ENCODE data around the gene CSTF1. TPM values are rescaled to one million over a fixed set of nuclear protein-coding genes. Genes with fewer than 3 reads are reported as not detected.

Gene CSTF1
- total and polyA plus RNA-seq, 2 of the 4 experiments (the other 2 are of a cell fraction) = 48.8 to 105 TPM

GRCh38 chr20:56381501-56381900, 10.9 kb upstream of the CSTF1 start:
- Histone ChIP-seq H3K18ac (ENCODE audit: low read depth, low read length) (no peak overlapping the region), H3K4ac (ENCODE audit: low read depth, low read length) (no peak overlapping the region), H4K8ac (ENCODE audit: low read depth in 2 of 2, low read length in 2 of 2) (no peak overlapping the region), H3K9me1 (ENCODE audit: insufficient read depth, low read length) (peaks cover 8% of the 10 kb centered on the region; the same call in 1 of the 2 replicates), H4K20me1 (ENCODE audit: insufficient read depth, low read length) (no peaks in the 10 kb centered on the region; the same call in none of the 2 replicates), H3K23ac (ENCODE audit: low read depth, low read length) (no peak overlapping the region), H3K9me3 (ENCODE audit: control insufficient read depth, insufficient read depth, low read length) (no peaks in the 10 kb centered on the region), H2BK120ac (ENCODE audit: low read depth, low read length) (no peak overlapping the region), H4K5ac (ENCODE audit: low read depth, low read length) (no peak overlapping the region), H4K91ac (ENCODE audit: insufficient read depth, low read depth, low read length) (no peak overlapping the region), H3K36me3 (ENCODE audit: control insufficient read depth, insufficient read depth, low read length) (peaks cover 22% of the 10 kb centered on the region), H3K14ac (replicated peaks; ENCODE audit: low read depth, low read length) (no peak overlapping the region), H2BK5ac (ENCODE audit: low read depth, low read length, poor library complexity, severe bottlenecking) (no peak overlapping the region), H2AK5ac (ENCODE audit: low read depth, low read length) (no peak overlapping the region), H2BK15ac (ENCODE audit: low read depth, low read length) (no peak overlapping the region), H2AK9ac (replicated peaks; ENCODE audit: low read depth, low read length, poor library complexity) (no peak overlapping the region), H2AFZ (replicated peaks; ENCODE audit: low read length, poor library complexity) (no peak overlapping the region), H3K27ac (ENCODE audit: insufficient read depth, low read length) (no peak overlapping the region), H3K4me1 (ENCODE audit: control insufficient read depth, insufficient read depth, low read length) (peaks cover 2% of the 10 kb centered on the region), H2BK20ac (ENCODE audit: low read depth, low read length) (no peak overlapping the region), H3K27me3 (ENCODE audit: control insufficient read depth, insufficient read depth, low read length) (no peaks in the 10 kb centered on the region), H3K4me3 (ENCODE audit: insufficient read depth, low read depth, low read length) (no peak overlapping the region), H3K9ac (ENCODE audit: low read depth, low read length) (no peak overlapping the region), H3K56ac (ENCODE audit: extremely low read depth, insufficient read depth, low read length) (no peak overlapping the region), H3K79me1 (ENCODE audit: low read depth in 1 of 2, low read length in 2 of 2) (peaks cover 47 to 61% of the 10 kb centered on the region in 2 experiments), H3K4me2 (ENCODE audit: low read depth, low read length) (no peak overlapping the region)
- TF ChIP-seq SMC3 (IDR thresholded peaks at IDR 0.05; ENCODE audit: low read depth, low read length) (no peak), CHD1 (IDR thresholded peaks at IDR 0.05; ENCODE audit: low read depth, low read length) (no peak), NFE2L2 (IDR thresholded peaks at IDR 0.05; ENCODE audit: low read depth, low read length) (no peak), CEBPB (IDR thresholded peaks at IDR 0.05; ENCODE audit: low read depth, low read length) (no peak), MAZ (IDR thresholded peaks at IDR 0.05; ENCODE audit: borderline replicate concordance, low read depth, low read length) (no peak), POLR2A (IDR thresholded peaks at IDR 0.05; ENCODE audit: low read depth, low read length) (no peak), FOS (IDR thresholded peaks at IDR 0.05; ENCODE audit: low read depth, low read length) (no peak), BHLHE40 (IDR thresholded peaks at IDR 0.05; ENCODE audit: low read depth, low read length) (no peak), RCOR1 (IDR thresholded peaks at IDR 0.05; ENCODE audit: insufficient replicate concordance, low read length) (no peak)
- TF ChIP-seq, protein P1, sequence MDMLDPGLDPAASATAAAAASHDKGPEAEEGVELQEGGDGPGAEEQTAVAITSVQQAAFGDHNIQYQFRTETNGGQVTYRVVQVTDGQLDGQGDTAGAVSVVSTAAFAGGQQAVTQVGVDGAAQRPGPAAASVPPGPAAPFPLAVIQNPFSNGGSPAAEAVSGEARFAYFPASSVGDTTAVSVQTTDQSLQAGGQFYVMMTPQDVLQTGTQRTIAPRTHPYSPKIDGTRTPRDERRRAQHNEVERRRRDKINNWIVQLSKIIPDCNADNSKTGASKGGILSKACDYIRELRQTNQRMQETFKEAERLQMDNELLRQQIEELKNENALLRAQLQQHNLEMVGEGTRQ (IDR thresholded peaks at IDR 0.05; ENCODE audit: low read depth, low read length) = no peak
- no peak for DNase-seq
- intact Hi-C loops (cut with micrococcal nuclease) = no loop called here
- CTCF ChIA-PET = interaction anchor here (0.5 to 1.1 kb wide), 2 partner anchors 12 to 1649 kb away, joined by 3 to 4 read pairs; no protein-coding TSS in a partner anchor
- POLR2A ChIA-PET (ENCODE audit: unreplicated experiment) = no interaction called here
- no peak for ATAC-seq (ENCODE audit: low read depth)
- in situ Hi-C loops (cut with MboI; ENCODE audit: low sequenced_read_pairs) = loop anchor here (25.0 kb wide), 1 partner anchor 981 kb away; the partner anchor contains the start of gene RAE1
- BruUV-seq (replicated peaks) = no TSS peak
- dilution Hi-C loops (cut with HindIII; ENCODE audit: low sequenced_read_pairs, unreplicated experiment) = no loop called here
- no CpG with 5 or more reads among the region's 1 CpG for WGBS, 2 experiments (ENCODE audit: extremely low coverage in 2 of 2, insufficient read length in 1 of 2)
